LNCAP (cell line): ENCODE data around the gene MORF4L1.

ENCODE experiments used
- CTCF ChIP-seq: fragments of 450-650 bp; IDR thresholded peaks from 2 replicates; pipeline ENCODE4 v1.5.1; 2017; ENCODE audit warnings: mild to moderate bottlenecking

MORF4L1 gene

DNA sequence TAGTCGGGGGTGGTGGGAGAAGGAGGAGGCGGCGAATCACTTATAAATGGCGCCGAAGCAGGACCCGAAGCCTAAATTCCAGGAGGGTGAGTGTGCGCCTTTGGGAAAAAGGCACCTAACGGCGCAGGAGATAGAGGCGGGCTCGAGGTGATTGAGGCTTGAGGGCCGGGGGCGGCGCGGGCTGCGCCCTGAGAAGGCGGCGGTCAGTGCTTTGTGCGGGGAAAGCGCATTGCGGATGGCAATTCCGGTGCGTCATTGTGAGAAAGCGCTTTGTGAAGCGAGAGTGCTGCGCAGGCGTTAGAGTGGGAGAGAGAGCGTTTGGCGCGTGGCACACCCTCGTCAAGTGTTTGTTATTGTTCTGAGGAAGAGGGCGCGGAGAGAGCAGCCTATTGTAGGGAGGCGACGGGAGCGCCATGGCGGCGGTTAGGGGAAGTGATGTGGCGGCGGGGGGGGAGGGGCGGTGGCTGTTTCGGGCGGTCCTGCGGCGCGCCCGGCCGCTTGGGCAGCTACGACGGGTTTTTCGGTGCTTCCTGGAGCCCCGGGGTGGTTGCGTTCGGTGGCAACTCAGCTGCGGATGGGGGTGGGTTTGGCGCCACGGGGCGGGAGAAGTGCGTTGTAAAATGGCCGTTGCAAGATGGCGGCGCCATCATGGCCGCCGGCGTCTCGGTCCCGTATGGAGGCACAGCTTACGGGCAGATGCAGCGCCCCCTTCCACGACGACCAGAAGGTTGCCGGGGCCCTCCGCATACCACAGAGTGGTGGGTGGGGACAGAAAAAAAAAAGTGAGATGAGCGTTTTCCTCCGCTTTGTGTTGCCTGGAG lies 492 bp downstream of the MORF4L1 start:
- peak; percentile 54 for TF ChIP-seq CTCF

- no peak for TF ChIP-seq CTCF
Measured at GRCh38 chr15:78873793-78874765, 1.4 kb downstream of the MORF4L1 start.

DNA sequence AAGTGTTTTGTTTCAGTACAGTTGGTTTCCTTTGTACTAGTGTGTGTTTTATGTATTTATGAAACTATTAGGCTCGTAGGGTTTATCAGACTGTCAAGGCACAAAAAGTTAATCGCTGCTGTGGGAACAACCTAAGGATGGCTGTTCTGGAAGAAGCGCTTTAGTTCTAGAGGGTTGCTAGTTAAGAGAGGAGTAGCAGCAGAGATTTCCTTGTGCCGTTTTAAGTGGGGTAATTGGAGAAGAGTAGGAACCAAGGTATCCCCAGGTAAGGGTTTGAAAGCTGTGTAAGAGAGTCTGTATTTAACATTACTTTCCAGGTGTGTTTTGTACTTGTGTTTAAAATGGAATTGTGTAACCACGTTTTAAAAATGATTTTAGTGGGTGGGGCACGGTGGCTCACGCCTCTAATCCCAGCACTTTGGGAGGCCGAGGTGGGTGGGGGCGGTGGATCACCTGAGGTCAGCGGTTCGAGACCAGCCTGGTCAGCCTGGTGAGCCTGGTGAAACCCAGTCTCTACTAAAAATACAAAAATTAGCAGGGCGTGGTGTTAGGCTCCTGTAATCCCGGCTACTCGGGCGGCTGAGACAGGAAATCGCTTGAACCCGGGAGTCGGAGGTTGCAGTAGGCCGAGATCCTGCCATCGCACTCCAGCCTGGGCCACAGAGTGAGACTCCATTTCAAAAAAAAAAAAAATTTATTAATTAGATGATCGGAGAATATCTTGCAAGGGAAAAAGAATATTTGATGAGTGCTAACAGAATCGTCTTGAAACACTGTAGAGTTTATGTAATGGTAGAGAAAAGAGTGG lies 2.6 kb downstream of the MORF4L1 start:
- TF ChIP-seq CTCF = no peak

GRCh38 chr15:78878356-78878755 lies 5.7 kb downstream of the MORF4L1 start:
- no peak for TF ChIP-seq CTCF

GRCh38 chr15:78879517-78880241 lies 7.0 kb downstream of the MORF4L1 start:
- no peak for TF ChIP-seq CTCF

DNA sequence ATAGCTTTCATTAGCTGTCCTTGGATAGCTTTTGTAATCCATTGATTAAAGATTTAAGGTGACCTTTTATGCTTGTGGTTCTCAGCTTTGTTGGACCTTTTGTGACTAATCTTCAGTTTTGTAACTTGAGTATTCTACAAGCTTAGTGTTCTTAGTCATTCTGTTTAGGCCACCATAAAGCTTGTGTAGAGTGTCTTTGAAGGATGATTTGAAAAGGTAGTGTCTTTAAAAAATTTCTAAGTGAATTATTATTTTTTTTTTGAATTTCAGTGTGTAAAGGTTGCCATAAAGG lies 7.5 kb downstream of the MORF4L1 start:
- no peak for TF ChIP-seq CTCF

GRCh38 chr15:78880813-78881212 lies 8.1 kb downstream of the MORF4L1 start:
- TF ChIP-seq CTCF = no peak
